K562 (cell line): ENCODE measurements around the gene IQCN. TPM values are rescaled to one million over a fixed set of nuclear protein-coding genes. Genes with fewer than 3 reads are reported as not detected.

Experiments
- ATAC-seq: fragments of 200-7000 bp; cut with Tn5 transposase; 3 replicates; pipeline ENCODE4 v1.9.1; 2020; ENCODE audit warnings: moderate library complexity
- BruUV-seq: library from RNA; stranded (reverse); fragments of 400-500 nt; replicated peaks from 2 replicates; lab custom pipeline; 2021; lab: Mats Ljungman, UMichigan
- CTCF ChIA-PET: fragments of 300-600 bp; formaldehyde crosslinking; extraction: SDS; loops from one replicate; lab custom pipeline; 2021; ENCODE audit warnings: low intra/inter-chr PET ratio; lab: Yijun Ruan, JAX
- POLR2A ChIA-PET: fragments of 300-600, 350-650 bp; sonication (Branson Sonifier 250); formaldehyde crosslinking; extraction: SDS; loops from one replicate; lab custom pipeline; 2021; ENCODE audit warnings: antibody characterized with exemption, inconsistent platforms; lab: Yijun Ruan, JAX
- DNase-seq, 4 experiments: peaks; one replicate each; pipeline versions ENCODE4 v3.0.0 to v3.0.0-alpha.2; 2011 to 2018; ENCODE audit warnings: low spot score in 3 of 4, mixed read lengths in 3 of 4; ENCODE audit errors: extremely low read depth in 1 of 4
- FAIRE-seq: peaks from 2 replicates; lab custom pipeline; 2011; peaks lifted over from hg19 to GRCh38; lab: Jason Lieb, UNC
- H2AFZ ChIP-seq: 2 replicates; pipeline ENCODE4 v1.6.0; 2011; ENCODE audit warnings: low read depth, low read length, control low read depth, inconsistent platforms
- H3K27ac ChIP-seq: fragments of 200-600 bp; 3 replicates; pipeline ENCODE4 v1.8.0; 2011; ENCODE audit warnings: low read depth, mild to moderate bottlenecking, control low read depth, inconsistent platforms, low read length, moderate library complexity, mixed read lengths; ENCODE audit errors: extremely low read depth
- H3K27me3 ChIP-seq, 2 experiments: fragments of 300-600 bp in 1 of 2; 2 replicates in 1 of 2; 3 replicates in 1 of 2; pipeline versions ENCODE4 v1.6.0 to v1.8.0; 2011; ENCODE audit warnings: inconsistent platforms in 2 of 2, low read length in 2 of 2, mild to moderate bottlenecking in 1 of 2, mixed read lengths in 1 of 2, moderate library complexity in 1 of 2; ENCODE audit not compliant: control insufficient read depth in 2 of 2, insufficient read depth in 2 of 2
- H3K36me3 ChIP-seq: fragments of 300-600 bp; 3 replicates; pipeline ENCODE4 v1.8.0; 2011; ENCODE audit warnings: mild to moderate bottlenecking, low read length, inconsistent platforms; ENCODE audit not compliant: control insufficient read depth, insufficient read depth
- H3K4me1 ChIP-seq, 2 experiments: fragments of 200-600 bp in 1 of 2; replicated peaks in 1 of 2; 2 replicates in 1 of 2; 3 replicates in 1 of 2; pipeline versions ENCODE4 v1.5.1 to v1.8.0; 2011; ENCODE audit warnings: inconsistent platforms in 2 of 2, low read length in 2 of 2, mild to moderate bottlenecking in 1 of 2, mixed read lengths in 1 of 2, moderate library complexity in 1 of 2; ENCODE audit not compliant: control insufficient read depth in 2 of 2, insufficient read depth in 2 of 2
- H3K4me2 ChIP-seq: 2 replicates; pipeline ENCODE4 v1.6.1; 2011; ENCODE audit warnings: low read length, control low read depth, inconsistent platforms, mixed read lengths; ENCODE audit not compliant: insufficient read depth
- H3K4me3 ChIP-seq: fragments of 200-600 bp; sonication (generic), shearing (Covaris generic); 2 replicates; pipeline ENCODE4 v1.5.1; 2016; ENCODE audit warnings: control low read depth, inconsistent platforms
- H3K79me2 ChIP-seq: fragments of 200-600 bp; 3 replicates; pipeline ENCODE4 v1.8.0; 2011; ENCODE audit warnings: low read length, inconsistent platforms; ENCODE audit not compliant: control insufficient read depth, insufficient read depth
- H3K9ac ChIP-seq, 2 experiments: 2 replicates each; pipeline versions ENCODE4 v1.6.0 to v1.6.1; 2011; ENCODE audit warnings: low read depth in 2 of 2, low read length in 2 of 2, control low read depth in 1 of 2, inconsistent platforms in 1 of 2, mild to moderate bottlenecking in 1 of 2, mixed read lengths in 1 of 2; ENCODE audit not compliant: insufficient read depth in 1 of 2
- H3K9me1 ChIP-seq: one replicate; pipeline ENCODE4 v1.6.0; 2011; ENCODE audit warnings: inconsistent platforms, mild to moderate bottlenecking, low read length, moderate library complexity; ENCODE audit not compliant: control insufficient read depth, insufficient read depth
- H3K9me3 ChIP-seq: replicated peaks from 2 replicates; pipeline ENCODE4 v1.5.1; 2011; ENCODE audit warnings: low read depth, low read length, inconsistent platforms; ENCODE audit not compliant: control insufficient read depth, insufficient read depth
- H4K20me1 ChIP-seq: replicated peaks from 2 replicates; pipeline ENCODE4 v1.6.1; 2011; ENCODE audit warnings: low read length, inconsistent platforms, mixed read lengths; ENCODE audit not compliant: control insufficient read depth, insufficient read depth
- BCLAF1 ChIP-seq, 2 experiments: fragments of 450-650 bp in 1 of 2; IDR thresholded peaks; 2 replicates each; pipeline ENCODE4 v1.6.1; 2011 to 2017; ENCODE audit warnings: low read depth in 2 of 2, antibody characterized with exemption in 1 of 2, borderline replicate concordance in 1 of 2, low read length in 1 of 2, mild to moderate bottlenecking in 1 of 2, mixed read lengths in 1 of 2; ENCODE audit not compliant: control insufficient read depth in 1 of 2
- CBFB ChIP-seq: sonication (generic); formaldehyde crosslinking; IDR thresholded peaks from 2 replicates; pipeline ENCODE4 v1.4.0; 2020; ENCODE audit warnings: mild to moderate bottlenecking, missing genetic modification reagents
- CTBP1 ChIP-seq: fragments of 450-650 bp; IDR thresholded peaks from 2 replicates; pipeline ENCODE4 v1.6.1; 2016; ENCODE audit warnings: borderline replicate concordance
- DIDO1 ChIP-seq: fragments of 450-650 bp; IDR thresholded peaks from 2 replicates; pipeline ENCODE4 v1.6.1; 2016; ENCODE audit warnings: low read depth, missing biosample characterization, missing genetic modification characterization
- EGR1 ChIP-seq: fragments of 450-650 bp; conservative IDR thresholded peaks from 2 replicates; pipeline ENCODE4 v1.6.1; 2017; ENCODE audit warnings: mild to moderate bottlenecking
- EHMT2 ChIP-seq: fragments of 450-650 bp; IDR thresholded peaks from 2 replicates; pipeline ENCODE4 v1.6.1; 2018; ENCODE audit warnings: antibody characterized with exemption
- HDAC1 ChIP-seq, 2 experiments: fragments of 450-650 bp; IDR thresholded peaks; 2 replicates each; pipeline ENCODE4 v1.6.1; 2016 to 2017; ENCODE audit warnings: inconsistent platforms in 1 of 2, mild to moderate bottlenecking in 1 of 2, moderate library complexity in 1 of 2
- HMBOX1 ChIP-seq: sonication (generic); IDR thresholded peaks from 2 replicates; pipeline ENCODE4 v1.6.1; 2016
- HNRNPH1 ChIP-seq: fragments of 200-400 bp; formaldehyde crosslinking; optimal IDR thresholded peaks from 2 replicates; pipeline ENCODE3; 2017; ENCODE audit warnings: low read depth, mild to moderate bottlenecking, low read length, moderate library complexity
- ILF3 ChIP-seq: fragments of 450-650 bp; IDR thresholded peaks from 2 replicates; pipeline ENCODE4 v1.6.1; 2018; ENCODE audit warnings: antibody characterized with exemption, mild to moderate bottlenecking, moderate library complexity, borderline replicate concordance
- KLF16 ChIP-seq: IDR thresholded peaks from 2 replicates; pipeline ENCODE4 v1.6.1; 2016; ENCODE audit warnings: antibody characterized with exemption
- MYC ChIP-seq, 2 experiments: fragments of 250-450 bp in 1 of 2; sonication (Bioruptor Pico) in 1 of 2; IDR thresholded peaks; 2 replicates each; pipeline versions ENCODE4 v1.5.1 to v1.6.1; 2012 to 2021; ENCODE audit warnings: low read depth in 2 of 2, borderline replicate concordance in 1 of 2, improper control_type of control experiment in 1 of 2, low read length in 1 of 2, mild to moderate bottlenecking in 1 of 2, moderate library complexity in 1 of 2
- NCOR1 ChIP-seq: fragments of 450-650 bp; IDR thresholded peaks from 2 replicates; pipeline ENCODE4 v1.6.1; 2016; ENCODE audit warnings: mild to moderate bottlenecking, moderate library complexity
- PHF21A ChIP-seq: fragments of 450-650 bp; IDR thresholded peaks from 2 replicates; pipeline ENCODE4 v1.6.1; 2017; ENCODE audit warnings: low read depth, borderline replicate concordance
- POLR2B ChIP-seq: fragments of 450-650 bp; IDR thresholded peaks from 2 replicates; pipeline ENCODE4 v1.6.1; 2018; ENCODE audit warnings: low read depth; ENCODE audit not compliant: partially characterized antibody
- SP2 ChIP-seq: IDR thresholded peaks from 2 replicates; pipeline ENCODE4 v1.6.1; 2011; ENCODE audit warnings: mild to moderate bottlenecking, low read depth, low read length, moderate library complexity; ENCODE audit not compliant: poor library complexity, severe bottlenecking; ENCODE audit errors: extremely low read depth
- ZEB2 ChIP-seq: fragments of 450-650 bp; IDR thresholded peaks from 2 replicates; pipeline ENCODE4 v1.6.1; 2016
- ZNF384 ChIP-seq: IDR thresholded peaks from 2 replicates; pipeline ENCODE4 v1.6.1; 2012; ENCODE audit warnings: low read depth, low read length, improper control_type of control experiment
- WGBS: fragments of 100-300 bp; shearing (Covaris generic); methylation state at CpG from one replicate; pipeline ENCODE4 v1.1.6; 2016; ENCODE audit warnings: low coverage, mixed read lengths; ENCODE audit not compliant: insufficient coverage; ENCODE audit errors: missing lambda C conversion rate; 5-methylcytosine and 5-hydroxymethylcytosine counted together
- in situ Hi-C: fragments of 300-500 bp; cut with MboI; formaldehyde crosslinking; loops from 4 replicates; pipeline ENCODE4 v1.15.0; 2018; ENCODE audit warnings: inconsistent platforms, mixed read lengths
- intact Hi-C: fragments of 100-400 bp; cut with micrococcal nuclease; formaldehyde crosslinking; loops from 2 replicates; pipeline ENCODE4 v1.14.2; 2022
- polyA plus RNA-seq, 8 experiments: library from polyadenylated mRNA; depleted of rRNA in 4 of 8; stranded (reverse) in 5 of 8; unstranded in 3 of 8; fragments of >200 nt; fragmentation: Nextera tagmentation in 2 of 8; fragmentation: Illumina TruSeq in 1 of 8; extraction: Ambion mirVana in 2 of 8; extraction: Trizol in 1 of 8; gene quantifications; 2 replicates each; pipeline versions ENCODE4 v1.2.1 to v1.2.3, GENCODE V29; 2011 to 2014; ENCODE audit warnings: inconsistent platforms in 1 of 8, missing spikeins in 1 of 8
- total RNA-seq, 7 experiments: library from RNA; depleted of rRNA in 6 of 7; stranded (reverse); fragments of >200 nt in 6 of 7; fragmentation: Illumina TruSeq in 2 of 7; extraction: Trizol in 2 of 7; gene quantifications; 2 replicates each; pipeline versions ENCODE4 v1.2.1 to v1.2.3, GENCODE V29; 2011 to 2021; ENCODE audit warnings: low replicate concordance in 1 of 7

The IQCN gene
- total and polyA plus RNA-seq, 9 of the 15 experiments (the other 6 are each of a cell fraction or from before 2014, with no cell fraction given): 0.01 to 0.07 (median 0.04) TPM; not detected in 3

- no peak for FAIRE-seq
- no peaks in the 10 kb centered on the region for H3K36me3 ChIP-seq
- H3K9me3 ChIP-seq: no peaks in the 10 kb centered on the region
- POLR2A ChIA-PET: no interaction called here
- 65% methylated on average over 4 of the region's 4 CpGs for WGBS
- BruUV-seq: no TSS peak
- H3K4me1 ChIP-seq: peaks cover 29 to 53% of the 10 kb centered on the region in 2 experiments
- peaks cover 19% of the 10 kb centered on the region; the same call in 2 of the 3 replicates for H3K79me2 ChIP-seq
- ATAC-seq: no peak
- no peaks in the 10 kb centered on the region for H4K20me1 ChIP-seq
- H3K4me3 ChIP-seq: no peak overlapping the region
- intact Hi-C loops (no loop called here), in situ Hi-C loops (no loop called here)
- H2AFZ ChIP-seq: no peak overlapping the region
- H3K9ac ChIP-seq: peak overlapping the region in 1 of 2 experiments; percentile 99; a peak in 1 of 4 replicates
- no peaks in the 10 kb centered on the region for H3K9me1 ChIP-seq
- no peak overlapping the region for H3K27ac ChIP-seq
- no peaks in the 10 kb centered on the region for H3K27me3 ChIP-seq
- H3K4me2 ChIP-seq: no peak overlapping the region
- DNase-seq: no peak
- CTCF ChIA-PET: no interaction called here
- no peak for TF ChIP-seq NCOR1
- TF ChIP-seq ZNF384: no peak
- TF ChIP-seq SP2: no peak
- no peak for TF ChIP-seq PHF21A
- no peak for TF ChIP-seq KLF16
- no peak for TF ChIP-seq EGR1
- TF ChIP-seq HMBOX1: no peak
- TF ChIP-seq DIDO1: no peak
- TF ChIP-seq POLR2B: peak; percentile 21
- TF ChIP-seq ILF3: no peak
- no peak for TF ChIP-seq CBFB
- TF ChIP-seq ZEB2: no peak
- no peak for TF ChIP-seq HNRNPH1
- peak in 1 of 2 experiments; percentile 58; a peak in 2 of 4 replicates for TF ChIP-seq HDAC1 (IDR thresholded peaks at IDR 0.05)
- peak; percentile 83 for TF ChIP-seq EHMT2
- no peak for TF ChIP-seq MYC (IDR thresholded peaks at IDR 0.05; ENCODE audit: low read depth, low read length)
- no peak for TF ChIP-seq MYC (CRISPR knock-in tag; IDR thresholded peaks at IDR 0.05; ENCODE audit: borderline replicate concordance, low read depth)
- TF ChIP-seq BCLAF1 (IDR thresholded peaks at IDR 0.05; ENCODE audit: borderline replicate concordance in 1 of 2, control insufficient read depth in 1 of 2, low read depth in 2 of 2, low read length in 1 of 2): peak in 1 of 2 experiments; percentile 29; a peak in 1 of 4 replicates
- 0 out of 2 replicates have a peak, but pooled peaks have one; percentile 6 for TF ChIP-seq CTBP1
Observed at GRCh38 chr19:18295034-18295451, 20.8 kb upstream of the IQCN start.
